ENCODE data around the gene SORCS2. TPM values are rescaled to one million over a fixed set of nuclear protein-coding genes. Genes with fewer than 3 reads are reported as not detected.

Gene SORCS2
- total RNA-seq, 2 donors from 2014 or later = 1.0 to 4.4 TPM

DNA sequence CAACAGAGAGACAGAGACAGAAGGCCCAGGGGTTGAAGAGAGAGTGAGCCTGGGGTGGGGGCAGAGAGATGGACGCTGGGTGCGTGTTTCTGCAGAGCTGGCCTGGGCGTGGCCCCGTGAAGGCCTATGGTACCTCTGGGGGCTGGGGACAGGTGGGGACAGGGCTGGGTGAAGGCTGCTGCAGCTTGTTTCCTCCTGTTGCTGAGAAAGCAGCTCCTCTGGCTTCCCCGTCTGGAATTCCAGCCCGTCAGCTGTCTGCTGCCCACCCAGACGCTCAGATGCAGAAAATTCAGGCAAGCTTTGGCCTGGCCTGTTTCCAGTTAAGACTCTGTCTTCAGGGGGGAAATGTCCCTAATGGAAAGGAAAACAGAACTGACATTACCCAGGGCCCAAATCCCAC is 319.2 kb downstream of the SORCS2 start:
- H3K9me3 ChIP-seq = no peaks in the 10 kb centered on the region
- no peak overlapping the region for H3K27ac ChIP-seq
- WGBS = 60% methylated on average over 7 of the region's 7 CpGs
- intact Hi-C loops (cut with DNase I) = no loop called here
- H3K27me3 ChIP-seq (replicated peaks; ENCODE audit: insufficient read depth) = peaks cover 3% of the 10 kb centered on the region
- H3K36me3 ChIP-seq = no peaks in the 10 kb centered on the region
- no peak for DNase-seq (ENCODE audit: low spot score)
- H3K4me3 ChIP-seq = no peak overlapping the region
- TF ChIP-seq, protein P1, sequence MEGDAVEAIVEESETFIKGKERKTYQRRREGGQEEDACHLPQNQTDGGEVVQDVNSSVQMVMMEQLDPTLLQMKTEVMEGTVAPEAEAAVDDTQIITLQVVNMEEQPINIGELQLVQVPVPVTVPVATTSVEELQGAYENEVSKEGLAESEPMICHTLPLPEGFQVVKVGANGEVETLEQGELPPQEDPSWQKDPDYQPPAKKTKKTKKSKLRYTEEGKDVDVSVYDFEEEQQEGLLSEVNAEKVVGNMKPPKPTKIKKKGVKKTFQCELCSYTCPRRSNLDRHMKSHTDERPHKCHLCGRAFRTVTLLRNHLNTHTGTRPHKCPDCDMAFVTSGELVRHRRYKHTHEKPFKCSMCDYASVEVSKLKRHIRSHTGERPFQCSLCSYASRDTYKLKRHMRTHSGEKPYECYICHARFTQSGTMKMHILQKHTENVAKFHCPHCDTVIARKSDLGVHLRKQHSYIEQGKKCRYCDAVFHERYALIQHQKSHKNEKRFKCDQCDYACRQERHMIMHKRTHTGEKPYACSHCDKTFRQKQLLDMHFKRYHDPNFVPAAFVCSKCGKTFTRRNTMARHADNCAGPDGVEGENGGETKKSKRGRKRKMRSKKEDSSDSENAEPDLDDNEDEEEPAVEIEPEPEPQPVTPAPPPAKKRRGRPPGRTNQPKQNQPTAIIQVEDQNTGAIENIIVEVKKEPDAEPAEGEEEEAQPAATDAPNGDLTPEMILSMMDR (IDR thresholded peaks at IDR 0.05) = no peak
- no peak for TF ChIP-seq POLR2A (IDR thresholded peaks at IDR 0.05)
- H3K4me1 ChIP-seq (replicated peaks) = no peaks in the 10 kb centered on the region

DNA sequence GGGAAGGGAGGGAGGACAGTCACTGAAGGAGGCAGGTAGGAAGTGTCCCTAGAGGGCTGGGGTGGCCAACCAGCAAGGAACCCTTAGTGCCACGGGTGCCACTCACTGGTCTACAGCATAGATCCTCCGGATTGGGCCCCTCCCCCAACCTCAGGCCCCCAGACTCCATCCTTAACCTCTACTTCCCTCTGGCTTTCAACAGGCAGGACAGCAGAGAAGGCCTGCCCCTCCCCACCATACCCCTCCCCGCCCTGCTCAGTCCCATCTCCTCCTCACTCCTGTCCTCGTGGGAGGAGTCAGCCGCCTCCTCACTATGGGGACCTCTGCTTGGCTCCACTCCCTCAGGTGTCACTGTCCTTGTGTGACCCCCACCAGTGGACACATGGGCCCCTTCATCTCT is 320.1 kb downstream of the SORCS2 start:
- WGBS = 86% methylated on average over 5 of the region's 5 CpGs
- Histone ChIP-seq H3K4me3 (no peak overlapping the region), H3K27ac (no peak overlapping the region), H3K36me3 (no peaks in the 10 kb centered on the region), H3K9me3 (no peaks in the 10 kb centered on the region), H3K27me3 (replicated peaks; ENCODE audit: insufficient read depth) (peaks cover 3% of the 10 kb centered on the region), H3K4me1 (replicated peaks) (no peaks in the 10 kb centered on the region)
- no peak for DNase-seq (ENCODE audit: low spot score)
- intact Hi-C loops (cut with DNase I) = no loop called here
- TF ChIP-seq POLR2A (IDR thresholded peaks at IDR 0.05) (no peak), POLR2AphosphoS5 (IDR thresholded peaks at IDR 0.05) (no peak)
- TF ChIP-seq, protein P1 (IDR thresholded peaks at IDR 0.05) = no peak

DNA sequence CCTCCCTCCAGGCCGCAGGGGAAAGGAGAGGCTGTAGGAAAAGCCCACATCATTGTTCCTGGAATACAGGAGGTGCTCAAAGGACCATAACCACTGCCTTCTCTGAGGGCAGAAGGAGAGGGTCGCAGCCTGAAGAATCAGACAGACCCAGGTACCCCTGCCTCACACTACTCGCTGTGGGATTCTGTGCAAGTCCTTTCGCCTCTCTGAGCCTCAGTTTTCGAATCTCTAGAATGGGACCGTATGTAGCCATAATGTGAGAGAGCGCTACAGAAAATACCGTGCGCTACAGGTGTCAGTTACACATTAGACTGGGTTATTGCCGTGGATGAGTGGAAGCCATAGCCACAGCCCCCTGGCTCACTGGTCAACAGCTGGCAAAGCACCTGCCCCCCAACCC is 320.6 kb downstream of the SORCS2 start:
- H3K27ac ChIP-seq = no peak overlapping the region
- no peak for TF ChIP-seq POLR2A (IDR thresholded peaks at IDR 0.05)
- TF ChIP-seq, protein P1 (IDR thresholded peaks at IDR 0.05) = no peak
- no peak for TF ChIP-seq POLR2AphosphoS5 (IDR thresholded peaks at IDR 0.05)
- intact Hi-C loops (cut with DNase I) = no loop called here
- H3K36me3 ChIP-seq = no peaks in the 10 kb centered on the region
- no peaks in the 10 kb centered on the region for H3K9me3 ChIP-seq
- H3K4me1 ChIP-seq (replicated peaks) = no peaks in the 10 kb centered on the region
- 96% methylated on average over 10 of the region's 10 CpGs for WGBS
- H3K27me3 ChIP-seq (replicated peaks; ENCODE audit: insufficient read depth) = peaks cover 3% of the 10 kb centered on the region
- DNase-seq (ENCODE audit: low spot score) = no peak
- no peak overlapping the region for H3K4me3 ChIP-seq

DNA sequence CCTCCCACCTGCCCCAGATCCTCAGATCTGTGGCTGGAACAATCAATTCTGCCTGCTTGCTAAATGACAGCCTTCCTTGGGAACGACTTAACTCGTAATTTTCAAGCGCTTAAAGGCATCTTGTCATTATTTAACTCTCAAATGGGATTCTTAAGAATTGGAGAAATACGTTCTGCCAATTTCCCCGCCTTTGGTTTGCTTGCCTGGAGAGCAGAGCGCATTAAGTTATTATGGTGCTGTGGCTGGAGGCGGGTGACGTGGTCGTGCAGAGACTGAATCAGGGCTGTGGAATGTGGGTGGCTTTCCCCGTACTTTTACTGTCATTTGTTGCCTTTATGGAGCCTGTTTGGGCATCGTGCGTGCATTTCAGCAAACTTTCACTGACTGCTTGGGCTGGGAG is 321.3 kb downstream of the SORCS2 start:
- intact Hi-C loops (cut with DNase I) = no loop called here
- peak; percentile 13 for DNase-seq (ENCODE audit: low spot score)
- Histone ChIP-seq H3K4me1 (replicated peaks) (no peaks in the 10 kb centered on the region), H3K4me3 (no peak overlapping the region), H3K27ac (no peak overlapping the region), H3K9me3 (no peaks in the 10 kb centered on the region), H3K36me3 (no peaks in the 10 kb centered on the region), H3K27me3 (replicated peaks; ENCODE audit: insufficient read depth) (peaks cover 3% of the 10 kb centered on the region)
- whole genome bisulfite sequencing = 55% methylated on average over 12 of the region's 12 CpGs
- TF ChIP-seq POLR2A (IDR thresholded peaks at IDR 0.05) = no peak
- peak; percentile 11 for TF ChIP-seq POLR2AphosphoS5 (IDR thresholded peaks at IDR 0.05)

DNA sequence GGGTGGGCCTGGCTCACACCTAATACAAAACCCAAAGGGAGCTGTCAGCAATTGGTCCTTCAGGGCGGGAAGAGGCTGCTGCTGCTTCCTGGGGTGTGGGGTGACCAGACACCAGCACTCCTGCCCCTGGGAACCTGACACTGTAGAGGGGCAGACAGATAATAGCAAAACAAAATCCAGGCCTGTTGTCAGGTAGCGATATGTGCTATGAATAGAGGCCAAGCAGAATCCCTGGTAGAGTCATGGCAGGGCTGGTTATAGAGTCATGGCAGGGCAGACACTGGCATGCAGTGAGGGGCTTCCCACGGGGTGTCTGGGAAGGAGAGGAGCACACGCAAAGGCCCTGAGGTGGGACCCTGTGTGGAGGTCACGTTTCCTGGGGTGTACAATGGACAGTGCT is 321.9 kb downstream of the SORCS2 start:
- DNase-seq (ENCODE audit: low spot score) = no peak
- no peak for TF ChIP-seq POLR2AphosphoS5 (IDR thresholded peaks at IDR 0.05)
- TF ChIP-seq, protein P1 (IDR thresholded peaks at IDR 0.05) = no peak
- no peak for TF ChIP-seq POLR2A (IDR thresholded peaks at IDR 0.05)
- H3K36me3 ChIP-seq = no peaks in the 10 kb centered on the region
- intact Hi-C loops (cut with DNase I) = no loop called here
- peaks cover 3% of the 10 kb centered on the region for H3K27me3 ChIP-seq (replicated peaks; ENCODE audit: insufficient read depth)
- H3K4me1 ChIP-seq (replicated peaks) = no peaks in the 10 kb centered on the region
- H3K27ac ChIP-seq = no peak overlapping the region
- WGBS = 94% methylated on average over 5 of the region's 5 CpGs
- no peak overlapping the region for H3K4me3 ChIP-seq
- no peaks in the 10 kb centered on the region for H3K9me3 ChIP-seq

Measured in prostate gland (tissue), 2 donors.